PC-9 (cell line): ENCODE measurements around the gene HOMER2.

ENCODE experiments used
- EZH2 ChIP-seq: fragments of 200-600 bp; sonication (generic); IDR thresholded peaks from 2 replicates; pipeline ENCODE4 v1.8.0; 2017; ENCODE audit warnings: antibody characterized with exemption, low read depth
- TF ChIP-seq, protein P1 (sequence below): fragments of 200-600 bp; sonication (generic); conservative IDR thresholded peaks from 2 replicates; pipeline ENCODE4 v1.6.1; 2017; ENCODE audit warnings: mixed run types, antibody characterized with exemption, mild to moderate bottlenecking, moderate library complexity

DNA sequence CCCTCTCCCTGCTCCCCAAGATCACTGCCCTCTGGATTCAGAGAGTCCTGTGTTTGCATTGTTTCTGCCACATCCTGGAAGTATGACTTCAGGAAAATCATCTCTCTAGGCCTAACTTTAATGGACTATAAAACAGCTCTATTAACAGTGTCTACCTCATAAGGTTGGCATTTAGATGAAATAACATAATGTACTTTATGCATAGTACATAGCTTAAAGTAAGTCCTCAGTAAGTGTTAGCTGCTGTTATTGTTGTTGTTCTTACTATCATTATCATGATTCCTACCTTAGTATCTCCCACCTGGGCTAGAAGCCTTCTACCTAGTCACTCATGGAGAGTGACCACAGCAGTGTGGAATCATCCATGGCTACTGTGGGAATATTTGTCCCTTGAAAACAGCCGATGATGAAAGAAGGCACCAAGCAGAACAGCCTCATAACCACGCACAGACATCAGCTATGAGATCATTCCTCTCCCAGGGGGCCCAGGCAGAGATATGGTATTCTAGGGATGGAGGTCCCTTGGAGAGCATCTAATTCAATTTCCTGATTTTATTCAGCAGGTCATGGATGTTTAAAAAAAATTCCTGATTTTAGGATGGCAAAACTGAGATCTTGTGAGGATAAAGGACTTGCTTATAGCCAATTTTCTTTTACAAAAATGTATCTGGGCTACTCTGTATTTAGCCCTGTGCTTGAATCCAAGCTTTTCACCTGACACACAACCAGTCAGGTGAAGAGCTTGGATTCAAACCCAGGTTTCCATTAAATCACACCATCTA lies 148.5 kb downstream of the HOMER2 start:
- TF ChIP-seq EZH2: no peak
- TF ChIP-seq, protein P1, sequence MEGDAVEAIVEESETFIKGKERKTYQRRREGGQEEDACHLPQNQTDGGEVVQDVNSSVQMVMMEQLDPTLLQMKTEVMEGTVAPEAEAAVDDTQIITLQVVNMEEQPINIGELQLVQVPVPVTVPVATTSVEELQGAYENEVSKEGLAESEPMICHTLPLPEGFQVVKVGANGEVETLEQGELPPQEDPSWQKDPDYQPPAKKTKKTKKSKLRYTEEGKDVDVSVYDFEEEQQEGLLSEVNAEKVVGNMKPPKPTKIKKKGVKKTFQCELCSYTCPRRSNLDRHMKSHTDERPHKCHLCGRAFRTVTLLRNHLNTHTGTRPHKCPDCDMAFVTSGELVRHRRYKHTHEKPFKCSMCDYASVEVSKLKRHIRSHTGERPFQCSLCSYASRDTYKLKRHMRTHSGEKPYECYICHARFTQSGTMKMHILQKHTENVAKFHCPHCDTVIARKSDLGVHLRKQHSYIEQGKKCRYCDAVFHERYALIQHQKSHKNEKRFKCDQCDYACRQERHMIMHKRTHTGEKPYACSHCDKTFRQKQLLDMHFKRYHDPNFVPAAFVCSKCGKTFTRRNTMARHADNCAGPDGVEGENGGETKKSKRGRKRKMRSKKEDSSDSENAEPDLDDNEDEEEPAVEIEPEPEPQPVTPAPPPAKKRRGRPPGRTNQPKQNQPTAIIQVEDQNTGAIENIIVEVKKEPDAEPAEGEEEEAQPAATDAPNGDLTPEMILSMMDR: no peak
